OCI-M1 (cell line): ENCODE measurements around the gene PRKD1.
"Not testable (repeated sequence)": the region's sequence is repeated elsewhere in the genome, so short reads cannot be mapped to it uniquely, and the experiment has no call there.

ENCODE experiments used
- DNase-seq: peaks from one replicate; lab custom pipeline; 2025; lab: John Stamatoyannopoulos, UW

The PRKD1 gene

DNA sequence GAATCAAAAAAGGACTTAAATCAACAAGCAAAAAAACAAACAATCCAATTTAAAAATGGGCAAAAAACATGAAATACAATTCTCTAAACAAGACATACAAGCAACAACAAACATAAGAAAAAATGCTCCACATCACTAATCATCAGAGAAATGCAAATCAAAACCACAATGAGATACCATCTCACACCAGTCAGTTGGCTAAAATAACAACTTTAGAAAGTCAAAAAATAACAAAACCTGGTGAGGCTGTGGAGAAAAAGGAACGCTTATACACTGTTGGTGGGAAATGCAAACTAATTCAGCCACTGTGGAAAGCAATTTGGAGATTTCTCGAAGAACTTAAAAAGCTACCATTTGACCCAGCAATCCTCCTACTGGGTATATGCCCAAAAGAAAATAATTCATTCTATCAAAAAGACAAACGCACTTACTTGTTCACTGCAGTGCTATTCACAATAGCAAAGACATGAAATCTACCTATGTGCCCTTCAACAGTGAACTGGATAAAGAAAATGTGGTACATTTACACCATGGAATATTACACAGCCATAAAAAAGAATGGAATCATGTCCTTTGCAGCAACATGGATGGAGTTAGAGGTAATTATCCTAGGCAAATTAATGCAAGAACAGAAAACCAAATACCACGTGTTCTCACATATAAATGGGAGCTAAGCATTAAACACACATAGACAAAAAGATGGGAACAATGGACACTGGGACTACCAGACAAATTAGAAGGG, 26.9 kb downstream of the PRKD1 start:
- no peak for DNase-seq

DNA sequence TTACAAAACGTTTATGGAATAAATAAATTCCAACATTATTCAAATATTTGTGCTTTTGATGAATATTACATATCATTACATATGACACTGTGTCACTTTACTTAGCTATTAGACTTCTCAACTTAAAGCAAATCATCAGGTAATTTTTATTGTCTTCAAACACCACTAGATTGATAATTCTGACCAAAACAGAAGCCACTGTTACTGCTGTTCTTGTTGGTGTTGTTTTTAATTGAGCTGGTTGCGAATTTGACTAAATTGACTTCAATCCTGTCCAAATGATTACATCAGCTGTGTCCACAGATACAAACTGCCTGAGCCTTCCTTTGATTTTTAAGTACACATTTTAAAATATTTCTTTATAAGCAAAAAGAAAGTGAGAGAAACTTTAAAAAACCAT, 29.2 kb downstream of the PRKD1 start:
- DNase-seq: no peak

DNA sequence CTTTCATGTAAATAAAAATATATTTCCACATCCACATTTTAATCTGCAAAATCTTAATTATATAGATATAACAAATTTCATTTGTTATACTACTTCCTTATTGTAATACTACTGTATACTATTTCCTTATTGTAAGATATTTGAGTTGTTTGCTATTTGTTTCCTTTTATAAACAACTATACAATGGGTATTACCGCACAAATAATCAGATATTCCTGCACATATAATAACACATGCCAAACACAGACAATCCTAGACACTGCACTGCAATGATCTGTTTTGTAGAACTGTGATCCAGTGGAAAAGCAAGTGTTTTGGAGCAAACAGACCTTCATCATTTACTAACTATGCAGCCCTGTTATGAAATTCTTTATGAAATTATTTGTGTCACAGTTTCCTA, 30.5 kb downstream of the PRKD1 start:
- no peak for DNase-seq

DNA sequence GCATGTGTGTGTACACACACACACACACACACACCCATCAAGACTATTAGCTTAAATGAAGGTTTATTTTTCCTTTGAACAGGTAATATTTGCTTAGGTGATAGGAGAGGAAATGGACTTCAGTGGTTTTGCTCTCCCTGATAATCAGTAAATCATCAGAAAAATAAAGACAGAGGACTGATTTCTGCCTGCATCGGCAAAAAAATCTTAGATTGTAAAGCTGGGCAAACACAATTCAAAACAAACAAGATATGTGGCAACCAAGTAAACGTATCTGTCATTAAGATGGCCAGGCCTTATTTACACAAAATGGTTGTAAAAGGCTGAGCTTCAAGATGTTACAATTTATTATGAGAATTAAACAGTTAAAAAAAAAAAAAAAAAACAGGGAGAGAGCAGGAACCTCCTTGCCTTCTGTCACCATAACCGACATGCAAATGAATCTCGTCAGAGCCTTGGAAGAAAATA, 31.3 kb downstream of the PRKD1 start:
- DNase-seq: no peak

DNA sequence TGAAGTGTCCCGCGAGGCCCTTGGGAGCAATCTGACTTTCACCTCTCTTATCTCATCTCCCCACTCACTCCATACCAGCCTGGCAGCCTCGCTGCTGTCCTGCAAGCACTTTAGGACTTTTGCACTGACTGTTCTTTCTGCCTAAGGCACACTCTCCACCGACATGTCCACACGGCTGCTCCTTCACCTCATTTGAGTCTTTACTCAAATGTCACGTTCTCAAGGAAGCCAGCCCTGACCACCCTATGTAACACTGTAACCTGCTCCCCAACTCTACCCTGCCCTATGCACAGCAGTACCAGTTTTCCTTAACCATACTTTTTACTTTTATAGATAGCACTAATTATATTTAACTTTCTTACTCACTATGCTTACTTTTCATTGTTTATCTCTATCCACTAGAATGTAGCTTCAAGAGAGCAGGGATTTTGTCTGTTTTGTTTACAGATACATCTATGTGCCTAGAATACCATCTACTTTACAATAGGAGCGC, 32.0 kb downstream of the PRKD1 start:
- no peak for DNase-seq

DNA sequence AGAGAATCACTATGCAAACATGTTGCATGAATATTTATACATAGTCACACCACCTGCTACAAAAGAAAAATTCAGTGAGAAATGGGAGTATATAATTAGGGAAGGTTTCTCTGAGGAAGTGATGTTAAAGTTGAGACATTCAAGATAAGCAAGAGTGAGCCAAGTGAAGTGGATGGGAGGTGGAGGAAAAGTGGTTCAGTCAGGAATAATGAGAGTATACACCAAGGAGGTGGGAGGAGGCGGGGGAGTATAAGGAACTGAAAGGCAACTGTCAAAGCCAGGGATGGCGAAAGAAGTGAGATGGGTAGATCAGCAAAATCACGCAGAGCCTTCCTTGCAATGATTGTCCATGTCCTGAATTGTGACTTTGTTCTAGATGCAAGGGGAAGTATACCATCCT, 33.7 kb downstream of the PRKD1 start:
- no peak for DNase-seq

DNA sequence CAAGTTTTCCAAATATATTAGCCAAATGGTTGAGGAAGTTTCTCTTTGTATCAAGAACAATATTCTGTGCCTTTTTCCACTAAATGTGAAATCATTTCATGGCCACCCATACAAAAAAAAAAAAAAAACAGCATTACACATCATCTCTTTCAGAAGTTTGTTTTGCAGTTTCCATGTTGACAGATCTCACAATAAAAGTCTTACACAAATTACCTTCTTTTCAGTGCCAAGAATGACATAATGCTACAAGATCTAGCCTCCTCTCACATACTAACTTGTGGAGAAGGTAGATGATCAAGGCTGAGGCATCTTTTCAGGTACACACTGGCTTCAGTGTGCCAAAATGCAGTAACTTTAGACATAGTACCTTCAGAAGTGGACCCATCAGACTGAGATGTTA, 35.3 kb downstream of the PRKD1 start:
- DNase-seq: no peak

DNA sequence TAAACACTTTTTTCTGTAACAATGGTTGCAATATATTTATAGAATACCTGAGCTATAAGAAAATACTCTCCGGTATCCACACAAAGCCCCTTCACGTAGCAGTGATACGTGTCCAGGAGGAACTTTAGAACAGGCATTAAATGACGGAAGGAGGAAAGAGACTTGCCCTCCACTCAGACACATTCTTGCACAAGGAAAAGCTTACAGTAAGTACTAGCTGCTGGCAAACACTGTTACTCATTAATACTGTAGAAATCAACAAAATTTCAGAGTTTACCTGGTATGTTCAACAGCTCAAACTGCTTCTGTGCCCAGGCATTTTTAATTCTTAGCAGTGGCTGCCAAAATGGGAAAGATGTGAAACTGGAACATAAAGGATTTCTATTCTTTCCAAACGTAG, 41.7 kb downstream of the PRKD1 start:
- no peak for DNase-seq

DNA sequence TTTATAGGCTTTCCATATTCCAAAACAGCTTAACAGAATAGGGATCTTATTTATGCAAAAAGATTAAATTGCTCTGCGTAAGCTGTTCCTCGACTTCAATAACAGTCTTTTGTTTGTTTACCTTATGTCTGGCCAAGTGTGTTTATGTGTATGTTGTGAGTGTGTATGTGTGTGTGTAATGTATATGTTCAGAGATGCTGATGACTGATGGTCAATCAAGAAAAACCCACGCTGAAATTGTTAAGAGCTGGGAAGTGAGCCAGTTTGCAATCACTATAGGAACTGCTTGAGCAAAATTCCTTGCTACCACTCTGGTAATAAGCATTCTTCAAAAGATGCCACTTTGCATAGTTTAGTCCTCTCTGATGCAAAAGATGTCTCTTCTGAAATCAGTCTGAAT, 59.6 kb downstream of the PRKD1 start:
- no peak for DNase-seq

DNA sequence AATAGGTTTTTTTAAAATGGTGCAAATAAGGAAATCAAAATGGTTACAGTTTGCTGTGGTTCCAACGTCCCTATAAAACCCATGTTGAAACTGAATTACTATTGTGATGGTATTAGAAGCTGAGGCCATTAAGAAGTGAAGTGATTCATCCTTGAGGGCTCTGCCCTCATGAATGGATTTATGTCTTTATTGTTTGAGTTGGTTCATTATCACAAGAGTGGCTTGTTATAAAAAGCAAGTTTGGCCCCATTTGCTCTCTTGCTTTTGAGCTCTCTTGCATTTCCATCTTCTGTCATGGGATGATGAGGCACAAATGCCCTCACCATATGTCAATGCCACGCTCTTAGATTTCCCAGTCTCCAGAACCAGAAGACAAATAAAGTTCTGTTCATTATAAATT, 62.3 kb downstream of the PRKD1 start:
- DNase-seq: no peak

DNA sequence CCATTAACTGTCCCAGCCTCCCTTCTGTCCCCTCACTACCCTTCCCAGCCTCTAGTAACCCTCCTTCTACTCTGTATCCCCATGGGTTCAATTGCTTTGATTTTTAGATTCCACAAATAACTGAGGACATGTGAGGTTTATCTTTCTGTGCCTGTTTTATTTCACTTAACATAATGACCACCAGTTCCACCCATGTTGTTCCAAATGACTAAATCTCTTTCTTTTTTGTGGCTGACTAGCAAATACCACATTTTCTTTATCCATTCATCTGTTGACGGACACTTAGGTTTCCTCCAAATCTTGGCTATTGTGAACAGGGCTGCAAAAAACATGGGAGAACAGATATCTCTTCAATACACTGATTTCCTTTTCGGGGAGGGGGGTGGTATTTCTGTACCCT, 65.7 kb downstream of the PRKD1 start:
- no peak for DNase-seq

DNA sequence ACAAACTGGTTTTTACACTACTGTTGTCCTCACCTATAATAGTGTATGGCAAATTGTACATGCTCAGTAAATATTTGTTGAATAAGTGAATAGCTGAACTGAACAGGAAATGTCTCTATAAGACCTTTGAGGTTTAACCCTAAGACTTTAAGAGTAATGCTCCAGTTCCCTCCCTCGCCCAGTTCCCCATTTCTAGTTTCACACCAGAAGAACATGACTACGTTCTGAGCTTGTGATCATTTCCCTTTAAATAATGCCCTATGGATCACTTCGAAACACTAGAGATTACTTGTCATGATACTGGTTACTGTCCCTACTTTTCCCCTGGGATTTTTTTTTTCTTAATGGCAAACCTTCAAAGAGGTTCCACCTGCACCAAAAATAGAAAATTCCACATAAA, 69.3 kb downstream of the PRKD1 start:
- peak; percentile 46 for DNase-seq

DNA sequence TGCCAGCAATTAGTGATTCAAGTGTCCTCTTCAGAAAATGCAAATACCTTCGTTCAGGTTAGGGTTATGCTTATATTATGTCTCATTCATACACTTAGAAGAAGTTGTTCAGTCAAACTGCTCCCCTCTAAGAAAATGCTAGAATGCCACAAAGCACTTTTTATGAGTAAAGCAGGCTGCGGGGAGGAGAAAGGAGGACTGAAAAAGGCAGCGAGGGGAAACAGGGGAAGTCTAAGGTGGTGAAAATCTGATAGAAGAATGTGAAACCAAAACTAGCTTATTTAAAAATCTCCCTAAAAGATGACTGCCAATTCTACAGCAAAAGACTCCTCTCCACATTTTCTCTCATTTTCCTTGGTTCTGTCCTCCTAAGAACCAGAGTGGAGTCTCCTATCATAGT, 70.1 kb downstream of the PRKD1 start:
- peak; percentile 53 for DNase-seq

DNA sequence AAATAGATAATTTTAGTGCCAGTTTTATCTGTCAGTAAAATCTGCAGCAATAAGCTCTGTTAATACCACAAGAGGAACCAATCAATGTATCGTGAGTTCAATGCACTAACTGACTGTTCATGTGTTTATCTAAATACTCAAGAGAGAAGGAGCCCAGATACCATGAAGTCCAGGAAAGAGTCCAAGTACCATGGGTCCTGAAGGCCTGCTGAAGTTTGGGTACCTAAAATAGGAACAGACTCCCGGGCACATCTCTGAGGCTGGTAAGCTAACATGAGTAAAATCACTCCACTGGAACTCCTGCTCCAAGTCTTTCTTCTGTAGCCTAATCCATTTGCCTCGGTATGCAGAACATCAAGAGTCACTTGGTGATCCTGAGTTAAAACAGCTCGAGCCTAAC, 71.1 kb downstream of the PRKD1 start:
- DNase-seq: no peak

DNA sequence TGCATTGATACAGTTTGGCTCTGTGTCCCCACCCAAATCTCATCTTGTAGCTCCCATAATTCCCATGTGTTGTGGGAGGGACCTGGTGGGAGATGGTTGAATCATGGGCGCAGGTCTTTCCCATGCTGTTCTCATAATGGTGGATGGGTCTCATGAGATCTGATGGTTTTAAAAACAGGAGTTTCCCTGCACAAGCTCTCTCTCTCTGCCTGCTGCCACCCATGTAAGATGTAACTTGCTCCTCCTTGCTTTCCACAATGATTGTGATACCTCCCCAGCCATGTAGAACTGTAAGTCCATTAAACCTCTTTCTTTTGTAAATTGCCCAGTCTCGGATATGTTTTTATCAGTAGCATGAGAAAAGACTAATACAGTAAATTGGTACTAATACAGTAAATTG, 74.0 kb downstream of the PRKD1 start:
- not testable (repeated sequence) for DNase-seq

DNA sequence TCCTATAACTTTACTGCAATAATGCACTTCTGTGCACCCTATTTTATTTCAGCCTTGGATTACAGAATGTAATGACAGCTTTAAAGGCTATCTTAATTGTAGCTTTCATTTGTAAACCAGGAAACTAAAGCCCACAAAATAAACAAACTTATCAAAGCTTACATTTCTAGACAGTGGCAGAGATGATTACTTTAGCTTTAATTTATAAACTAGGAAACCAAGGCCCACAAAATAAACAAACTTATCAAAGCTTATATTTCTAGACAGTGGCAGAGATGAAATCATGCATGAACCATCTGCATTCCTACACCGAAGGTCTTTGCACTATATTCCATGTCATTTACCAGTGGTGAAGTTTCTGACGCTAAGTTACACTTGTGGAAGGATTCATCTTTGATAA, 74.4 kb downstream of the PRKD1 start:
- no peak for DNase-seq

DNA sequence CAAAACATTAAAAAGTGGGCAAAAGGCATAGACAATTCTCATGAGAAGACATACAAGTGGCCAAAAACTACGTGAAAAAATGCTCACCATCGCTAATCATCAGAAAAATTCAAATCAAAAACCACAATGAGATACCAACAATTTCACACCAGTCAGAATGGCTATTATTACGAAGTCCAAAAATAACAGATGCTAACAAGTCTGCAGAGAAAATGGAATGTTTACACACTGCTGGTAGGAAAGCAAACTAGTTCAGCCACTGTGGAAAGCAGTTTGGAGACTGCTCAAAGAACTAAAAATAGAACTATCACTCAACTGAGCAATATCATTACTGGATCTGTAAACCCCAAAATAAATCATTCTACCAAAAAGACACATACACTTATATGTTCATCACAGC, 76.2 kb downstream of the PRKD1 start:
- DNase-seq: no peak

DNA sequence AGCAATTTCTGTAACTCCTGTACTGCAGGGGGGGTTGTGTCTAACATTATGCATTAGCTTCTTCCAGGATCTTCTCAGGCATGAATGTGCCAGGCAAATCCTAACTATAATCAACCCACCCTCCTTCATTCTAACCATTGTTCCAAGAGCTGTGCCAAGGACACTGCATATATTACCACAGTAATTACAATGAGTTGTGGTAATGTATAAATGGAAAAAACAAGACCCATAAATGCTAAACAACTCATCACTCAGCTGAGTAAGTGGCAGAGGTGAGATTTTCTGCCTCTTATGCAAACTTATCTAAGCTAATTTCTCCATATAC, 80.6 kb downstream of the PRKD1 start:
- no peak for DNase-seq

DNA sequence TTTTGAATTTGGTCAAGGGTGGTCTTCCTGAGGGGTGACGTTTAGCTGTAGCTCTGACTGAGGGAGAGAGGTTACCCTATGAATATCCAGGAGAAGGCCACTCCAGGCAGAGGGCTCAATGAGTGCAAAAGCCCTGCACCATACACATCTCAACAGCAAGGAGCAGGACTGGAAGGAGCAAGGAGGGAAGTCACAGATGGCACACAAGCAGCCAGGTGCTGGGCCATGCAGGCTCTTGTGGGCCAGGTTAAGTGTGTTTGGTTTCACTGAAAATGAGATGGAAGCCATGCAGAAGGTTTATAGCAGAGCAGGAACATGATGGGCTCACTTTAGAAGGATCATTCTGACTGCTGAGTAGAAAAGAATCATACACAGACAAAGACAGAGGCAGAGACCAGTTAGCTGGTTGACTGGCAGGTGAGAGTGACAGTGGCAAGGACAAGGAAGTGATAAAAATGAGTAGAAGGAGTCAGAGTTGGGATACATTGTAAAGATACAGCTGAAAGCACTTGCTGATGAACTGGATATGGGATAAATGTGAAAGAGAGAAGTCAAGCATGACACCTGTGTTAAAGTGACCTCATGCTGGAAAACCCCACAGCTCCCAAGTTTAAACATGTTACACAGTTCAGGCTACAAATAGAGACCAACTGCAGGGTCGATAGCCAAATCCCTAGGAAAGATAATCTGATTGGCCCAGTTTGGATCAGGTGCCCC, 81.2 kb downstream of the PRKD1 start:
- no peak for DNase-seq

DNA sequence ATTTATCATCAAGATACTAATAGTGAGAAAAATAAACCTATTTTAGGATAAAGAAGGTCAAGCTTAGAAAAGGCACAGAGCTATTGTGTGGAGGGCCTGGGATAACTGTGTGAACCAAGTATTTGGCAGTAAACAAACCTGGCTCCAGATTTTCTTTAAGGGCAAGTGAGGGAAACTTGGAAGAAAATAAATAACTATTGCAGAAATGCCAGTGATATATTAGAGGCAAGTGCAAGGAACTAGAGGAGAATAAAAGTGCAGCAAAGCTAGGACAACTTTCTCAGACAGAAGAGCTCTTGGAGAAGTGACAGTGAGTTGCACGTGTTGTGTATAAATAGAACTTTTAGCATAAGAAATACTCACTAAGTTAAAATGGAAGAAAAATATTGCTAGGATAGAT, 83.7 kb downstream of the PRKD1 start:
- DNase-seq: no peak

DNA sequence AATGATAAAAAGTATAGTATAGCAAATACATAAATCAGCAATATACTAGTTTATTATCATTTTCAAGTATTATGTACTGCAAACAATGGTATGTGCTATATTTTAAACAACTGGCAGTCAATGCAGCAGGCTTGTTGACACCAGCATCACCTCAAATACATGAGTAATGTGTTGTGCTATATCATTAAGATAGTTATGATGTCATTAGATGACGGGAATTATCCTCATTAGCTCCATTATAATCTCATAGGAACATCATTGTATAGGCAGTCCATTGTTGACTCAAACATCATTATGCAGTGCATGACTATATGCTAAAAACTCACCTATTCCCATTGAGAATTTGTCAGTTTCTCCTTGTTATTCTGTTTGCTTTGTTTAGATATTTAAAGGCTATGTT, 85.4 kb downstream of the PRKD1 start:
- DNase-seq: no peak

DNA sequence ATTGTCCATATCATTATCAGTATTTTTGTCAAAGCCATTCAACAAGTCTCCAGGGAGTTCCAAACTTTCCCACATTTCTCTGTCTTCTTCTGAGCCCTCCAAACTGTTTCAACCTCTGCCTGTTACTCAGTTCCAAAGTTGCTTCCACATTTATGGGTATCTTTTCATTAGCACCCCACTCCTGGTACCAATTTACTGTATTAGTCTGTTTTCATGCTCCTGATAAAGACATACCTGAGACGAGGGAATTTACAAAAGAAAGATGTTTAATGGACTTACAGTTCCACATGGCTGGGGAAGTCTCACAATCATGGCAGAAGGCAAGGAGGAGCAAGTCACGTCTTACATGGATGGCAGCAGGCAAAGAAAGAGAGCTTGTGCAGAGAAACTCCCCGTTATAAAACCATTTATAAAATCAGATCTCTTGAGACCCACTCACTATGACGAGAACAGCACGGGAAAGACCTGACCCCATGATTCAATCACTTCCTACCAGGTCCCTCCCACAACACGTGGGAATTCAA, 87.2 kb downstream of the PRKD1 start:
- DNase-seq: not testable (repeated sequence)

DNA sequence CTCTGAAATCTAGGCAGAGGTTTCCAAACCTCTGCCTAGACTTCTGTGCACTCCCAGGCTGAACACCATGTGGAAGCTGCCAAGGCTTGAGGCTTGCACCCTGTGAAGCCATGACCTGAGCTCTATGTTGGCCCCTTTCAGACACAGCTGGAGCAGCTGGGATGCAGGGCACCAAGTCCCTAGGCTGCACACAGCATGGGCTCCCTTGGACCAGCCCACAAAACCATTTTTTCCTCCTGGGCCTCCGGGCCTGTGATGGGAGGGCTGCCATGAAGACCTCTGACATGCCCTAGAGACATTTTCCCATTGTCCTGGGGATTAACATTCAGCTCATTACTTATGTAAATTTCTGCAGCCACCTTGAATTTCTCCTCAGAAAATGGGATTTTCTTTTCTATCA, 88.0 kb downstream of the PRKD1 start:
- DNase-seq: not testable (repeated sequence)

DNA sequence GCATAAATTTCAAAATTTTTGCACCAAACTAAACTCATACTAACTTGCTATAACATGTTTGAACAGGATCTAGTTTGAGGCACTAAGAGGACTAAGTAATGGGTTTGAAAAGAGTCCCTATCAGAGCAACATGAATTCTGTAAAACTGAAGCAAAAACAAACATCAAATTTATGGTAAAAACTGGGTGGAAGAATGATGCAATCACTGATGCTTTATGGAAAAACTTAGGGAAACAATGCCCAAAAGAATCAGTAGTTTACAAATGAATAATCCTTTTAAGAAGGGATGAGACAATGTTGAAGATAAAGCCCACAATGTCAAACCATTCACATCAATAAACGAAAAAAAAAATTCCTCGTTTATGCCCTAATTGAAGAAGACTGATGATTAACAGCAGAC, 88.9 kb downstream of the PRKD1 start:
- DNase-seq: no peak
